ENCODE measurements around the gene SEC24A. TPM values are rescaled to one million over a fixed set of nuclear protein-coding genes. Genes with fewer than 3 reads are reported as not detected.
"Not testable (repeated sequence)": the region's sequence is repeated elsewhere in the genome, so short reads cannot be mapped to it uniquely, and the experiment has no call there.

The SEC24A gene
- total RNA-seq, 1 donor from 2014 or later, result 22.0 TPM

GRCh38 chr5:134656690-134657089, 8.1 kb downstream of the SEC24A start:
- intact Hi-C loops (cut with DNase I), result no loop called here
- H3K36me3 ChIP-seq, result peaks cover 13% of the 10 kb centered on the region
- no peak for TF ChIP-seq CTCF (IDR thresholded peaks at IDR 0.05)
- H3K4me3 ChIP-seq, result no peak overlapping the region
- H3K9me3 ChIP-seq, result no peaks in the 10 kb centered on the region
- no peaks in the 10 kb centered on the region for H3K27me3 ChIP-seq (ENCODE audit: low read depth)
- H3K4me1 ChIP-seq, result peaks cover 7% of the 10 kb centered on the region
- DNase-seq, result no peak
- ATAC-seq, result no peak
- H3K27ac ChIP-seq, result no peak overlapping the region

- DNase-seq (no peak), ATAC-seq (no peak)
- Histone ChIP-seq H3K9me3 (no peaks in the 10 kb centered on the region), H3K4me3 (no peak overlapping the region), H3K27ac (no peak overlapping the region), H3K4me1 (no peaks in the 10 kb centered on the region), H3K36me3 (peaks cover 40% of the 10 kb centered on the region), H3K27me3 (ENCODE audit: low read depth) (no peaks in the 10 kb centered on the region)
- no peak for TF ChIP-seq CTCF (IDR thresholded peaks at IDR 0.05)
- intact Hi-C loops (cut with DNase I), result no loop called here
Measured at GRCh38 chr5:134659456-134659855, 10.9 kb downstream of the SEC24A start.

GRCh38 chr5:134659922-134660321, 11.3 kb downstream of the SEC24A start:
- H3K9me3 ChIP-seq, result no peaks in the 10 kb centered on the region
- intact Hi-C loops (cut with DNase I), result no loop called here
- no peak overlapping the region for H3K27ac ChIP-seq
- ATAC-seq, result no peak
- no peaks in the 10 kb centered on the region for H3K27me3 ChIP-seq (ENCODE audit: low read depth)
- no peak for DNase-seq
- H3K36me3 ChIP-seq, result peaks cover 45% of the 10 kb centered on the region
- no peak overlapping the region for H3K4me3 ChIP-seq
- no peak for TF ChIP-seq CTCF (IDR thresholded peaks at IDR 0.05)
- no peaks in the 10 kb centered on the region for H3K4me1 ChIP-seq

- no peaks in the 10 kb centered on the region for H3K27me3 ChIP-seq (ENCODE audit: low read depth)
- intact Hi-C loops (cut with DNase I), result no loop called here
- no peak for TF ChIP-seq CTCF (IDR thresholded peaks at IDR 0.05)
- H3K27ac ChIP-seq, result no peak overlapping the region
- no peaks in the 10 kb centered on the region for H3K9me3 ChIP-seq
- ATAC-seq (no peak), DNase-seq (no peak)
- H3K4me3 ChIP-seq, result no peak overlapping the region
- peaks cover 63% of the 10 kb centered on the region for H3K36me3 ChIP-seq
- no peaks in the 10 kb centered on the region for H3K4me1 ChIP-seq
Measured at GRCh38 chr5:134662971-134663370, 14.4 kb downstream of the SEC24A start.

- intact Hi-C loops (cut with DNase I), result no loop called here
- no peak for TF ChIP-seq CTCF (IDR thresholded peaks at IDR 0.05)
- Histone ChIP-seq H3K27ac (no peak overlapping the region), H3K4me3 (no peak overlapping the region), H3K27me3 (ENCODE audit: low read depth) (no peaks in the 10 kb centered on the region), H3K4me1 (no peaks in the 10 kb centered on the region), H3K36me3 (peaks cover 78% of the 10 kb centered on the region), H3K9me3 (no peaks in the 10 kb centered on the region)
- DNase-seq (no peak), ATAC-seq (no peak)
Measured at GRCh38 chr5:134664448-134664847, 15.9 kb downstream of the SEC24A start.

GRCh38 chr5:134673546-134673945, 25.0 kb downstream of the SEC24A start:
- peaks cover 98% of the 10 kb centered on the region for H3K36me3 ChIP-seq
- H3K9me3 ChIP-seq; H3K27me3 ChIP-seq (ENCODE audit: low read depth); DNase-seq; H3K4me3 ChIP-seq; H3K4me1 ChIP-seq; intact Hi-C loops (cut with DNase I); H3K27ac ChIP-seq; ATAC-seq: not testable (repeated sequence)

GRCh38 chr5:134677357-134677756, 28.8 kb downstream of the SEC24A start:
- H3K9me3 ChIP-seq; H3K4me3 ChIP-seq; intact Hi-C loops (cut with DNase I); DNase-seq; ATAC-seq; H3K27me3 ChIP-seq (ENCODE audit: low read depth); H3K27ac ChIP-seq; H3K4me1 ChIP-seq: not testable (repeated sequence)
- H3K36me3 ChIP-seq, result peaks cover 99% of the 10 kb centered on the region

GRCh38 chr5:134690144-134690543, 41.6 kb downstream of the SEC24A start:
- peaks cover 100% of the 10 kb centered on the region for H3K36me3 ChIP-seq
- intact Hi-C loops (cut with DNase I); H3K9me3 ChIP-seq; H3K27me3 ChIP-seq (ENCODE audit: low read depth); DNase-seq; H3K4me1 ChIP-seq; H3K27ac ChIP-seq; H3K4me3 ChIP-seq; ATAC-seq: not testable (repeated sequence)
